HepG2 (cell line): Measurements from ENCODE around the gene LTA. TPM values are rescaled to one million over a fixed set of nuclear protein-coding genes. Genes with fewer than 3 reads are reported as not detected.

Experiments used
- CBX5 ChIP-seq: sonication (generic); formaldehyde crosslinking; IDR thresholded peaks from 2 replicates; pipeline ENCODE4 v1.4.0; 2020; ENCODE audit warnings: missing genetic modification reagents, borderline replicate concordance
- EP300 ChIP-seq, 3 experiments: sonication (generic) in 1 of 3; formaldehyde crosslinking in 1 of 3; IDR thresholded peaks; 2 replicates each; pipeline versions ENCODE4 v1.5.1 to v1.6.1; 2011 to 2020; ENCODE audit warnings: low read depth in 2 of 3, low read length in 2 of 3, borderline replicate concordance in 1 of 3, improper control_type of control experiment in 1 of 3, mild to moderate bottlenecking in 1 of 3, missing genetic modification reagents in 1 of 3, moderate library complexity in 1 of 3
- KAT7 ChIP-seq: IDR thresholded peaks from 2 replicates; pipeline ENCODE4 v1.6.1; 2018; ENCODE audit warnings: borderline replicate concordance, missing compliant biosample characterization
- RFXAP ChIP-seq: sonication (generic); formaldehyde crosslinking; IDR thresholded peaks from 2 replicates; pipeline ENCODE4 v1.4.0; 2020; ENCODE audit warnings: missing genetic modification reagents, borderline replicate concordance
- SCMH1 ChIP-seq: sonication (generic); formaldehyde crosslinking; IDR thresholded peaks from 2 replicates; pipeline ENCODE4 v1.9.0; 2021; ENCODE audit warnings: missing genetic modification reagents, mild to moderate bottlenecking, borderline replicate concordance
- SYNCRIP ChIP-seq: fragments of 200-400 bp; formaldehyde crosslinking; IDR thresholded peaks from 2 replicates; pipeline ENCODE4 v1.6.1; 2018; ENCODE audit warnings: mild to moderate bottlenecking, low read depth, low read length; ENCODE audit not compliant: insufficient read depth
- TOE1 ChIP-seq: sonication (generic); formaldehyde crosslinking; IDR thresholded peaks from 2 replicates; pipeline ENCODE4 v1.4.0; 2020; ENCODE audit warnings: mild to moderate bottlenecking, missing genetic modification reagents
- TOPORS ChIP-seq: sonication (generic); formaldehyde crosslinking; IDR thresholded peaks from 2 replicates; pipeline ENCODE4 v1.8.0; 2023; ENCODE audit warnings: mild to moderate bottlenecking, missing genetic modification reagents
- U2AF1 ChIP-seq: fragments of 200-400 bp; formaldehyde crosslinking; optimal IDR thresholded peaks from 2 replicates; pipeline ENCODE3; 2017; ENCODE audit warnings: mild to moderate bottlenecking, low read depth, low read length
- ZNF335 ChIP-seq: sonication (generic); formaldehyde crosslinking; IDR thresholded peaks from 2 replicates; pipeline ENCODE4 v1.4.0; 2020; ENCODE audit warnings: missing genetic modification reagents
- ZNF598 ChIP-seq: sonication (generic); formaldehyde crosslinking; IDR thresholded peaks from 2 replicates; pipeline ENCODE4 v1.5.1; 2020; ENCODE audit warnings: mild to moderate bottlenecking, missing genetic modification reagents, borderline replicate concordance
- ZNF773 ChIP-seq: sonication (generic); formaldehyde crosslinking; IDR thresholded peaks from 2 replicates; pipeline ENCODE4 v1.4.0; 2020; ENCODE audit warnings: missing genetic modification reagents, borderline replicate concordance
- ZNF780A ChIP-seq: sonication (generic); formaldehyde crosslinking; IDR thresholded peaks from 2 replicates; pipeline ENCODE4 v1.8.0; 2022; ENCODE audit warnings: mild to moderate bottlenecking, missing genetic modification reagents, moderate library complexity
- ZSCAN20 ChIP-seq: sonication (generic); formaldehyde crosslinking; IDR thresholded peaks from 2 replicates; pipeline ENCODE4 v1.4.0; 2020; ENCODE audit warnings: missing genetic modification reagents, mild to moderate bottlenecking, borderline replicate concordance
- polyA plus RNA-seq, 8 experiments: library from polyadenylated mRNA; depleted of rRNA in 3 of 8; stranded (reverse) in 7 of 8; unstranded in 1 of 8; fragments of >200 nt; fragmentation: Illumina TruSeq in 4 of 8; extraction: Trizol in 4 of 8; gene quantifications; 2 replicates each; pipeline versions ENCODE4 v1.2.1 to v1.2.3, GENCODE V29; 2011 to 2016; ENCODE audit warnings: low read depth in 4 of 8, missing spikeins in 1 of 8, mixed read lengths in 1 of 8; ENCODE audit not compliant: insufficient read depth in 1 of 8
- total RNA-seq, 5 experiments: library from RNA; depleted of rRNA; stranded (reverse); fragments of >200 nt; fragmentation: Illumina TruSeq; extraction: Trizol; gene quantifications; 2 replicates each; pipeline ENCODE4 v1.2.3, GENCODE V29; 2016; ENCODE audit warnings: low read depth in 1 of 5
- TF ChIP-seq, protein P1 (sequence below): sonication (generic); formaldehyde crosslinking; IDR thresholded peaks from 2 replicates; pipeline ENCODE4 v1.4.0; 2020; ENCODE audit warnings: mild to moderate bottlenecking, missing genetic modification reagents
- TF ChIP-seq, protein P2 (sequence below): sonication (generic); formaldehyde crosslinking; IDR thresholded peaks from 2 replicates; pipeline ENCODE4 v1.4.0; 2020; ENCODE audit warnings: low read depth, missing genetic modification reagents
- TF ChIP-seq, protein P3 (sequence below): sonication (generic); formaldehyde crosslinking; IDR thresholded peaks from 2 replicates; pipeline ENCODE4 v1.4.0; 2020; ENCODE audit warnings: missing genetic modification reagents
- TF ChIP-seq, protein P4 (sequence below): sonication (generic); formaldehyde crosslinking; IDR thresholded peaks from 2 replicates; pipeline ENCODE4 v1.4.0; 2020; ENCODE audit warnings: missing genetic modification reagents, borderline replicate concordance

The LTA gene
- total and polyA plus RNA-seq, 2 of the 13 experiments (the other 11 are each of a cell fraction or from before 2014, with no cell fraction given), result 0.09 TPM; not detected in 1

DNA sequence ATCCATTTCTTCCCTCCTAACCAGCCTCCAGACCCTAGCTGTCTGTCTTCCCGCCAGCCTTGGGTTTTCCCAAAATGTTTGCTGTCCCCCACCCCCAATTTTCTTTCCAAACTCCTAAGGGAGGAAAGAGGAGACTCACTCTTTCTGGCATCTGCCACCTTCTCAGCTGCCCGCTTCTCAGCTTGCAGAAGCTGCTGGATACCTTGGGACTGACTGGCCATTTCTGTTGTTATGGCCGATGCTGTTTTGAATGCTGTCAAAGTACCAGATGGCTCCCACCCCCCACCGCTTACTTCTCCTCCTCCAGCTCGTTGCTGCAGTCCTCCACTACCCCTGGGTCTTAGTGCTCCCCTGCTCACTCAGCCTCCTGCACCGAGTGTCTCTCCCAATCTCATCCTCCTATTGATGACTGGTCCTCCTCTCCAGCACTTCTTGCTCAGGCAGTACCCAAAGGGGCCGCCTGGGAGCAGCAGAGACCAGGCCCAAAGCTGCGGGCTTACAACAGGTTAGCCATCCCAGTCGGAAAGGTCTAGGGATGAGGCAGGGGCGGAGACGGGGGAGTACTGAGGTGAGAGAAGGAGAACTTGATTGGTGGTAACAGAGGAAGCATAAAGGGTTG is 25.6 kb upstream of the LTA start, which contains the start of gene ATP6V1G2 (continued):
- TF ChIP-seq SYNCRIP, result no peak
- TF ChIP-seq CBX5 (CRISPR knock-in tag), result no peak
- no peak; the same call in 1 of the 2 replicates for TF ChIP-seq RFXAP (CRISPR knock-in tag)
- TF ChIP-seq ZNF335 (CRISPR knock-in tag), result no peak
- TF ChIP-seq ZNF773, result no peak
- no peak for TF ChIP-seq TOE1 (CRISPR knock-in tag)
- TF ChIP-seq ZNF598, result no peak
- no peak; the same call in 1 of the 2 replicates for TF ChIP-seq KAT7 (CRISPR knock-in tag)
- TF ChIP-seq, protein P1, sequence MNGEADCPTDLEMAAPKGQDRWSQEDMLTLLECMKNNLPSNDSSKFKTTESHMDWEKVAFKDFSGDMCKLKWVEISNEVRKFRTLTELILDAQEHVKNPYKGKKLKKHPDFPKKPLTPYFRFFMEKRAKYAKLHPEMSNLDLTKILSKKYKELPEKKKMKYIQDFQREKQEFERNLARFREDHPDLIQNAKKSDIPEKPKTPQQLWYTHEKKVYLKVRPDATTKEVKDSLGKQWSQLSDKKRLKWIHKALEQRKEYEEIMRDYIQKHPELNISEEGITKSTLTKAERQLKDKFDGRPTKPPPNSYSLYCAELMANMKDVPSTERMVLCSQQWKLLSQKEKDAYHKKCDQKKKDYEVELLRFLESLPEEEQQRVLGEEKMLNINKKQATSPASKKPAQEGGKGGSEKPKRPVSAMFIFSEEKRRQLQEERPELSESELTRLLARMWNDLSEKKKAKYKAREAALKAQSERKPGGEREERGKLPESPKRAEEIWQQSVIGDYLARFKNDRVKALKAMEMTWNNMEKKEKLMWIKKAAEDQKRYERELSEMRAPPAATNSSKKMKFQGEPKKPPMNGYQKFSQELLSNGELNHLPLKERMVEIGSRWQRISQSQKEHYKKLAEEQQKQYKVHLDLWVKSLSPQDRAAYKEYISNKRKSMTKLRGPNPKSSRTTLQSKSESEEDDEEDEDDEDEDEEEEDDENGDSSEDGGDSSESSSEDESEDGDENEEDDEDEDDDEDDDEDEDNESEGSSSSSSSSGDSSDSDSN (CRISPR knock-in tag), result peak; percentile 16; the same call in 1 of the 2 replicates
- no peak for TF ChIP-seq TOPORS
- TF ChIP-seq SCMH1 (CRISPR knock-in tag), result no peak
- TF ChIP-seq, protein P2, sequence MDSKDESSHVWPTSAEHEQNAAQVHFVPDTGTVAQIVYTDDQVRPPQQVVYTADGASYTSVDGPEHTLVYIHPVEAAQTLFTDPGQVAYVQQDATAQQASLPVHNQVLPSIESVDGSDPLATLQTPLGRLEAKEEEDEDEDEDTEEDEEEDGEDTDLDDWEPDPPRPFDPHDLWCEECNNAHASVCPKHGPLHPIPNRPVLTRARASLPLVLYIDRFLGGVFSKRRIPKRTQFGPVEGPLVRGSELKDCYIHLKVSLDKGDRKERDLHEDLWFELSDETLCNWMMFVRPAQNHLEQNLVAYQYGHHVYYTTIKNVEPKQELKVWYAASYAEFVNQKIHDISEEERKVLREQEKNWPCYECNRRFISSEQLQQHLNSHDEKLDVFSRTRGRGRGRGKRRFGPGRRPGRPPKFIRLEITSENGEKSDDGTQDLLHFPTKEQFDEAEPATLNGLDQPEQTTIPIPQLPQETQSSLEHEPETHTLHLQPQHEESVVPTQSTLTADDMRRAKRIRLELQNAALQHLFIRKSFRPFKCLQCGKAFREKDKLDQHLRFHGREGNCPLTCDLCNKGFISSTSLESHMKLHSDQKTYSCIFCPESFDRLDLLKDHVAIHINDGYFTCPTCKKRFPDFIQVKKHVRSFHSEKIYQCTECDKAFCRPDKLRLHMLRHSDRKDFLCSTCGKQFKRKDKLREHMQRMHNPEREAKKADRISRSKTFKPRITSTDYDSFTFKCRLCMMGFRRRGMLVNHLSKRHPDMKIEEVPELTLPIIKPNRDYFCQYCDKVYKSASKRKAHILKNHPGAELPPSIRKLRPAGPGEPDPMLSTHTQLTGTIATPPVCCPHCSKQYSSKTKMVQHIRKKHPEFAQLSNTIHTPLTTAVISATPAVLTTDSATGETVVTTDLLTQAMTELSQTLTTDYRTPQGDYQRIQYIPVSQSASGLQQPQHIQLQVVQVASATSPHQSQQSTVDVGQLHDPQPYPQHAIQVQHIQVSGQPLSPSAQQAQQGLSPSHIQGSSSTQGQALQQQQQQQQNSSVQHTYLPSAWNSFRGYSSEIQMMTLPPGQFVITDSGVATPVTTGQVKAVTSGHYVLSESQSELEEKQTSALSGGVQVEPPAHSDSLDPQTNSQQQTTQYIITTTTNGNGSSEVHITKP (CRISPR knock-in tag), result peak; percentile 70; the same call in 1 of the 2 replicates
- TF ChIP-seq, protein P3, sequence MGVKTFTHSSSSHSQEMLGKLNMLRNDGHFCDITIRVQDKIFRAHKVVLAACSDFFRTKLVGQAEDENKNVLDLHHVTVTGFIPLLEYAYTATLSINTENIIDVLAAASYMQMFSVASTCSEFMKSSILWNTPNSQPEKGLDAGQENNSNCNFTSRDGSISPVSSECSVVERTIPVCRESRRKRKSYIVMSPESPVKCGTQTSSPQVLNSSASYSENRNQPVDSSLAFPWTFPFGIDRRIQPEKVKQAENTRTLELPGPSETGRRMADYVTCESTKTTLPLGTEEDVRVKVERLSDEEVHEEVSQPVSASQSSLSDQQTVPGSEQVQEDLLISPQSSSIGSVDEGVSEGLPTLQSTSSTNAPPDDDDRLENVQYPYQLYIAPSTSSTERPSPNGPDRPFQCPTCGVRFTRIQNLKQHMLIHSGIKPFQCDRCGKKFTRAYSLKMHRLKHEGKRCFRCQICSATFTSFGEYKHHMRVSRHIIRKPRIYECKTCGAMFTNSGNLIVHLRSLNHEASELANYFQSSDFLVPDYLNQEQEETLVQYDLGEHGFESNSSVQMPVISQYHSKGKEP (CRISPR knock-in tag), result no peak
- no peak for TF ChIP-seq EP300 (IDR thresholded peaks at IDR 0.05; ENCODE audit: low read depth in 2 of 2, low read length in 2 of 2)
- no peak for TF ChIP-seq EP300 (CRISPR knock-in tag; IDR thresholded peaks at IDR 0.05; ENCODE audit: borderline replicate concordance)
- TF ChIP-seq ZNF780A (CRISPR knock-in tag), result no peak
- TF ChIP-seq U2AF1, result no peak
- TF ChIP-seq ZSCAN20 (CRISPR knock-in tag), result no peak
- TF ChIP-seq, protein P4, sequence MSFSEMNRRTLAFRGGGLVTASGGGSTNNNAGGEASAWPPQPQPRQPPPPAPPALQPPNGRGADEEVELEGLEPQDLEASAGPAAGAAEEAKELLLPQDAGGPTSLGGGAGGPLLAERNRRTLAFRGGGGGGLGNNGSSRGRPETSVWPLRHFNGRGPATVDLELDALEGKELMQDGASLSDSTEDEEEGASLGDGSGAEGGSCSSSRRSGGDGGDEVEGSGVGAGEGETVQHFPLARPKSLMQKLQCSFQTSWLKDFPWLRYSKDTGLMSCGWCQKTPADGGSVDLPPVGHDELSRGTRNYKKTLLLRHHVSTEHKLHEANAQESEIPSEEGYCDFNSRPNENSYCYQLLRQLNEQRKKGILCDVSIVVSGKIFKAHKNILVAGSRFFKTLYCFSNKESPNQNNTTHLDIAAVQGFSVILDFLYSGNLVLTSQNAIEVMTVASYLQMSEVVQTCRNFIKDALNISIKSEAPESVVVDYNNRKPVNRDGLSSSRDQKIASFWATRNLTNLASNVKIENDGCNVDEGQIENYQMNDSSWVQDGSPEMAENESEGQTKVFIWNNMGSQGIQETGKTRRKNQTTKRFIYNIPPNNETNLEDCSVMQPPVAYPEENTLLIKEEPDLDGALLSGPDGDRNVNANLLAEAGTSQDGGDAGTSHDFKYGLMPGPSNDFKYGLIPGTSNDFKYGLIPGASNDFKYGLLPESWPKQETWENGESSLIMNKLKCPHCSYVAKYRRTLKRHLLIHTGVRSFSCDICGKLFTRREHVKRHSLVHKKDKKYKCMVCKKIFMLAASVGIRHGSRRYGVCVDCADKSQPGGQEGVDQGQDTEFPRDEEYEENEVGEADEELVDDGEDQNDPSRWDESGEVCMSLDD (CRISPR knock-in tag), result no peak
